ENCODE measurements around the gene PLK5.

- TF ChIP-seq POLR2AphosphoS5 (IDR thresholded peaks at IDR 0.05; ENCODE audit: low read depth, low read length) (no peak), POLR2A (IDR thresholded peaks at IDR 0.05; ENCODE audit: low read depth, low read length) (no peak)
Measured at GRCh38 chr19:1511318-1512317, 12.3 kb upstream of the PLK5 start.
